NCI-H2107 treated with DMSO at 0.1 percent for 48 hours (cell line): Measurements from ENCODE around the gene MMP10.
"Not testable (repeated sequence)": the region's sequence is repeated elsewhere in the genome, so short reads cannot be mapped to it uniquely, and the experiment has no call there.

Source experiments
- DNase-seq: peaks from one replicate; lab custom pipeline; 2025; ENCODE audit not compliant: unreplicated experiment; lab: John Stamatoyannopoulos, UW

Gene MMP10

GRCh38 chr11:102784380-102784779 lies 4.0 kb upstream of the MMP10 start:
- no peak for DNase-seq

GRCh38 chr11:102783720-102784119 lies 3.3 kb upstream of the MMP10 start:
- DNase-seq = no peak

- no peak for DNase-seq
These were observed 2.6 kb upstream of the MMP10 start for GRCh38 chr11:102783016-102783415.

GRCh38 chr11:102781676-102782075 lies 1.2 kb upstream of the MMP10 start:
- DNase-seq = no peak

GRCh38 chr11:102776454-102776853 lies 4.0 kb downstream of the MMP10 start:
- no peak for DNase-seq

- DNase-seq = no peak
These were observed 7.0 kb downstream of the MMP10 start for GRCh38 chr11:102773386-102773785.

GRCh38 chr11:102771351-102771750 lies 9.1 kb downstream of the MMP10 start:
- no peak for DNase-seq

- no peak for DNase-seq
These were observed 10.2 kb downstream of the MMP10 start for GRCh38 chr11:102770191-102770590.

- DNase-seq = no peak
These were observed 12.6 kb downstream of the MMP10 start for GRCh38 chr11:102767800-102768199.

- DNase-seq = no peak
These were observed 17.0 kb downstream of the MMP10 start for GRCh38 chr11:102763440-102763839.

- DNase-seq = no peak
These were observed 18.1 kb downstream of the MMP10 start for GRCh38 chr11:102762361-102762767.

GRCh38 chr11:102761646-102762238 lies 18.7 kb downstream of the MMP10 start:
- no peak for DNase-seq

- no peak for DNase-seq
These were observed 19.9 kb downstream of the MMP10 start for GRCh38 chr11:102760344-102761035.

- no peak for DNase-seq
These were observed 22.4 kb downstream of the MMP10 start for GRCh38 chr11:102757823-102758549.

- no peak for DNase-seq
These were observed 27.2 kb downstream of the MMP10 start for GRCh38 chr11:102753267-102753666.

- DNase-seq = no peak
These were observed 28.8 kb downstream of the MMP10 start for GRCh38 chr11:102751673-102752072.

- DNase-seq = no peak
These were observed 31.2 kb downstream of the MMP10 start for GRCh38 chr11:102749101-102749722.

GRCh38 chr11:102746746-102747578 lies 33.5 kb downstream of the MMP10 start:
- DNase-seq = not testable (repeated sequence)

GRCh38 chr11:102734650-102735049 lies 45.8 kb downstream of the MMP10 start:
- no peak for DNase-seq

GRCh38 chr11:102733232-102733875 lies 47.1 kb downstream of the MMP10 start:
- peak; percentile 17 for DNase-seq
